Stimulated activated CD4-positive, alpha-beta T cell treated with anti-CD3 and anti-CD28 coated beads, Interleukin-12 subunit alpha, Interleukin-12 subunit beta, amount 100 ng/mL, for 4 hours (primary cell): ENCODE measurements around the gene FAM89A.
A peak's percentile ranks its signal among the peaks of the same experiment; 100 is the strongest.
"Not testable (repeated sequence)": the region's sequence is repeated elsewhere in the genome, so short reads cannot be mapped to it uniquely, and the experiment has no call there.

Source experiments
- DNase-seq: peaks from one replicate; pipeline ENCODE4 v3.0.0-alpha.2; 2020

Gene FAM89A

DNA sequence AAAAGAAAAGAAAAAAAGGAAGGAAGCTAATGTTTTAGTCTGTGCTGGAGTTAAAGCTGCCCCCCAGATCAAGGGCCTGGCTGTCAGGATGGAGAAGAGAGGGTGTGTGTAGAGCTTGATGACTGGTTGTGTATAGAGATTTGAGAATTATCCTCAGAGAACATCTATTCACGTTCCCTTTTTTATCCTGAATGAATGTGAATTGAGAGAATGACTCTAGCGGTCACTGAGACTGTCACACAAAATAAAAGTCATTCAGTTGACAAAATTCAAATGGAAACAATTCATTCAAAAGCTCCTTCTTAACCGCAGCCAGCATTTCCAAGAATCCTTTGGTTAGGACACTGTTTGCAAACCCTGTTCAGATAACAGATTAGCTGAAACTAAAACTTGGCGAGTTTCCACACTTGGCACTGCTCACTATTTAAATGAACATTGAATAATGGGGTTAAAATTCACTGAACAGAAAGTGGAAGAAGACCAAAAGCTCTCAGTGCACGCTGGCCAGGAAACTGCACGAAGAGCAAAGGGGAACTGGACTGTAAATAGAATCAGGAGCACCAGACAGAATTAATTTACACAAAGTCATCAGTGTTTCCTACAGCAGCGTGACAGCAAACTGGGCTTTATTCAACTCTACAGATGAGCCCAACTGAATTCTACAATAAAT is 13.6 kb upstream of the FAM89A start:
- DNase-seq: no peak

DNA sequence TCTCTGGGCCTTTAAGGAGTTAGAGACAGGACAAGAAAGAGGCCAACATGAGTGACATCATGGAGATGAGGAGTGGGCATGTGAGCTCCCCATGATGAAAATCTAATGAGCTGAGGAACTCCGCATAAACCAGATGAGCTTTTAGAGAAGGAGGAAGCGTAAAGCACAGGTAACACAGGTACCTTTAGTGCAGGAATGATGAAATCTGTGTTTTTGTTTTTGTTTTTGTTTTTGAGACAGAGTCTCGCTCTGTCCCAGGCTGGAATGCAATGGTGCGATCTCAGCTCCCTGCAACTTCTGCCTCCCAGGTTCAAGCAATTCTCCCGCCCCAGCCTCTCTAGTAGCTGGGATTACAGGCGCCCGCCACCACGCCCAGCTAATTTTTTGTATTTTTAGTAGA is 12.7 kb upstream of the FAM89A start:
- no peak for DNase-seq

DNA sequence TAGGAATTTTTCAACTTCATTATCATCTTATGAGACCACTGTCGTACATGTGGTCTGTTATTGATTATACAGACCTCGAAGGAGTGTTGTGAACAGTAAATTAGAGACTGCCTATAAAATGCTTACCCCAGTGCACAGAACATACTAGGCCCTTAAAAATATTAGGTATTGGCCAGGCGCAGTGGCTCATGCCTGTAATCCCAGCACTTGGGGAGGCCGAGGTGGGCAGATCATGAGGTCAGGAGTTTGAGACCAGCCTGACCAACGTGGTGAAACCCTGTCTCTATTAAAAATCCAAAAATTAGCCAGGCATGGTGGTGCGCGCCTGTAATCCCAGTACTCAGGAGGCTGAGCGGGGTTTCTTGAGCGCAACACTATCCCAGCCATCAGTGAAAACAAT is 10.9 kb upstream of the FAM89A start:
- DNase-seq: not testable (repeated sequence)

DNA sequence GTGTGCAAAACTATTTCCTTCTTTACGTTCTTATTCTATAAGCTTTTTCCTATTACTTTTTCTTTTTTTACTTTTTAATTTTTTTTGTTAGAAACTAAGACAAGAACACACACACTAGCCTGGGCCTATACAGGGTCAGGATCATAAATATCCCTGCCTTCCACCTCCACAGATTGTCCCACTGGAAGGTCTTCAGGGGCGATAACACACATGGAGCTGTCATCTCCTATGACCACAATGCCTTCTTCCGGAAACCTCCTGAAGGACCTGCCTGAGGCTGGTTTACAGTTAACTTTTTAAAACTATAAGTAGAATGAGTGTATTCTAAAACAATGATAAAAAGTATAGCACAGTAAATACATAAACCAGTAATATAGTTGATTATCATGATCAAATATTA is 10.3 kb upstream of the FAM89A start:
- DNase-seq: no peak

DNA sequence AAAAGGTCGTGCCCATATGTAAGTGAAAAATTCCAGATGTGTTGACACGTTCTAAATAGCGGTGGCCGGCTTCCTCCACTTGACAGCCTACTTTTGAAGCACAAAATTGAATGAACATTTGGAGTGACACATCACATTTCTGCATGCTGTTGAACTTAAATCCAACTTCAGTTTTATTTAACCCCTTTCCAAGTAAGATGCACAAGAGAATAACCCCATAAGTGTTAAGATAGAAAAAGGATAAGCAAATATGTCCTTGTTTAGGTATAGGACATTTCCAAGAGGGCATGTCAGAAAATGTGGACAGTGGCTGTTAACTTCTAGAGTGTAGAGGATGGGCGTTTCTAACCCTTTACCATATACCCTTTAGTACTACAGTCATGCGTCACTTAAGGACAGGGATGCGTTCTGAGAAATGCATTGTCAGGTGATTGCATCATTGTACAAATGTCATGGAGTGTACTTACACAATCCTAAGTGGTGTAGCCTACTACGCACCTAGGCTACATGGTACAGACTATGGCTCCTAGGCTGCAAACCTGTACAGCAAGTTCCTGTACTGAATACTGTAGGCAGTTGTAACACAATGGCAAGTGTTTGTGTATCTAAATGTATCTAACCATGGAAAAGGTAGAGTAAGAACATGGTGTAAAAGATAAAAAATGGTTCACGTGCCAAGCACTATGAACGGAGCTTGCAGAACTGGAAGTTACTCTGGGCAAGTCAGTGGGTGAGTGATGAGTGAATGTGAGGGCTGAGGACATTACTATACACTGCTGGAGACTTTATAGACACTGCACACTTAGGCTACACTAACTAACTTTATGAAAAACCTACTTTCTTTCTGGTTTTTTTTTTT is 9.3 kb upstream of the FAM89A start:
- DNase-seq: no peak

DNA sequence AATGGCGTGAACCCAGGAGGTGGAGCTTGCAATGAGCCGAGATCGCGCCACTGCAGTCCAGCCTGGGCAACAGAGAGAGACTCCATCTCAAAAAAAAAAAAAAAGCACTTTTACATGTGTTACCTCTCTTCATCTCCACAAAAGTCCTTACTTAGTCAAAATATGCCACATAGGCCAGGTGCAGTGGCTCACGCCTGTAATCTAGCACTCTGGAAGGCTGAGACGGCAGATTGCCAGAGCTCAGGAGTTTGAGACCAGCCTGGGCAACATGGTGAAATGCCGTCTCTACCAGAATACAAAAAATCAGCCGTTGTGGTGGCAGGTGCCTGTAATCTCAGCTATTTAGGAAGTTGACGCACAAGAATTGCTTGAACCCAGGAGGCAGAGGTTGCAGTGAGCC is 8.4 kb upstream of the FAM89A start:
- DNase-seq: not testable (repeated sequence)

DNA sequence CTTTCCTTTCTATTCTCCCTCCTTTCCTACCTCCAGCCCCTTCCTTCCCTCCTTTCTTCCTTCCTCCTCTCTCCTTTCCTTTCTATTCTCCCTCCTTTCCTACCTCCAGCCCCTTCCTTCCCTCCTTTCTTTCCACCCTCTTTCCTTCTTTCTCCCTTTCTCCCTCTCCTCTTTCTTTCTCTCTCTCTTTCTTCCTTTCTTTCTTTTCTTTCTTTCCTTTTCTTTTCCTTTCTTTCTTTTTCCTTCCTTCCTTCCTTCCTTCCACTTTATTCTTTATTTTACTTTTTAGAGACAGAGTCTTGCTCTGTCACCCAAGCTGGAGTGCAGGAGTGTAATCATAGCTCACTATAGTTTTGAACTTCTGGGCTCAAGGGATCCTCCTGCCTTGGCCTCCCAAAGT is 7.5 kb upstream of the FAM89A start:
- not testable (repeated sequence) for DNase-seq

DNA sequence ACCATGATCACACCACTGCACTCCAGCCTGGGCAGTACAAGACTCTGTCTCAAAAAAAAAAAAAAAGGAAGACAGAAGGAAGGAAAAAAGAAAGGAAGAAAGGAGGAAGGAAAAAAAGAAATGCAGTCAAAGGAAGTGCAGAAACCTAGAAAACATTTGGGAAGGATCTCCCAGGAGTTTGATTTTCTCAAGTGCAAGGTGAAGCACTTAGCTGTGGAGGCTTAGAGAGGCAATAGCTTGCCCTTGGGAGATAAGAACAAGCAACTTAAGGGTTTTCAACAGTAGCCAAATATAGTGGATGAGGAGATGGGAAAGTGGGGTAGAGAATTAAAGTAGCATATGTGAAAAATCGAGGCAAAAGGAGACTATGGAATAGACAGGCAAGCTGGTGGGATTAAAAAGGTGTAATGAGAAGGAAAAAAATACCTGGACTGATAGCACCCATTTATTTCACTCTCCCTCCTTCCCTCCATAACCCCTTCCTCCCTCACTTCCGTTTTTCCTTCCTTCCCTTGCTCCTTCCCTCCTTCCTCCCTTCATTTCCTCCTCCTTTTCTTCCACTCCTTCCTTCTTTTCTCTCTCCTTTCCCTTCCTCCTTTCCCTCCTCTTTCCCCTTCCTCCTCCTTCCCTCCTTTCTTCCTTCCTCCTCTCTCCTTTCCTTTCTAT is 6.8 kb upstream of the FAM89A start:
- no peak for DNase-seq

DNA sequence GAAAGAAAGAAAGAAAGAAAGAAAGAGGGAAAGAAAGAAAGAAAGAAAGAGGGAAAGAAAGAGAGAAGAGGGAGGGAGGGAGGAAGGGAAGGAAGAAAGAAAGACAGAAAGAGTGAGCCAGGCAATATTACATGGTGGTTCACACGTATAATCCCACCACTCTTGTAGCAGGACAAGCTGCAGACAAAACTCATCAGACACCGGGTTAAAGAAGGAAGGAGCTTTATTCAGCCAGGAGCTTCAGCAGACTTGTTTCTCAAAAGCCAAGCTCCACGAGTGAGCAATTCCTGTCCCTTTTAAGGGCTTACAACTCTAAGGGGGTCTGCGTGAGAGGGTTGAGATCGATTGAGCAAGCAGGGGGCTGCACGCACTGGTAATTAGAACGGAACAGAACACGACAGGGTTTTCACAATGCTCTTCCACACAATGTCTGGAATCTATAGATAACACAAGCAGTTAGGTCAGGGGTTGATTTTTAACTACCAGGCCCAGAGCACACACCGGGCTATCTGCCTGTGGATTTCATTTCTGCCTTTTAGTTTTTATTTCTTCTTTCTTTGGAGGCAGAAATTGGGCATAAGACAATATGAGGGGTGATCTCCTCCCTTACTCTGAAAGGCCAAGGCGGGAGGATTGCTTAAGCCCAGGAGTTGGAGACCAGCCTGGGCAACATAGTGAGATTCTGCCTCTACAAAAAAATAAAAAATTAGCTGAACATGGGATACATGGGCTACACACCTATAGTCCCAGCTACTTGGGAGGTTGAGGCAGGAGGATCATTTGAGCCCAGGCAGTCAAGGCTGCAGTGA is 6.1 kb upstream of the FAM89A start:
- DNase-seq: not testable (repeated sequence)

DNA sequence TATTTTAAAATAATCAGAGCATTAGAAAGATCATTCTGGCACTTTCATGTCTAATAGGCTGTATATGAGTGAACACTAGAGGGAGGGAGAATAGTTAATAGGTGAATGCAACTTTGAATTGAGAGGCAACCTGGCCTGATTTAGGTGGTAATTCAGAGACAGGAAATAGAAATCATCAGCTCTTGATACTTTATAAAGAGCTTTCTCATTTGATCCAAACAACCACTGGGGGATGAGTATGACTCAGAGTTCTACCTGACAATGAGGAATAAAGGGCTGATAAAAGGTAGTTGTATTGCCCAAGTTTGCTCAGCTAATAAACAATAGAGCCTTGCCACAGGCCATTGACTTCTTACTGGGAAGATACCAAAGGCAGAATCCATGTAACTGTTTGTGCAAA is 5.2 kb upstream of the FAM89A start:
- no peak for DNase-seq

DNA sequence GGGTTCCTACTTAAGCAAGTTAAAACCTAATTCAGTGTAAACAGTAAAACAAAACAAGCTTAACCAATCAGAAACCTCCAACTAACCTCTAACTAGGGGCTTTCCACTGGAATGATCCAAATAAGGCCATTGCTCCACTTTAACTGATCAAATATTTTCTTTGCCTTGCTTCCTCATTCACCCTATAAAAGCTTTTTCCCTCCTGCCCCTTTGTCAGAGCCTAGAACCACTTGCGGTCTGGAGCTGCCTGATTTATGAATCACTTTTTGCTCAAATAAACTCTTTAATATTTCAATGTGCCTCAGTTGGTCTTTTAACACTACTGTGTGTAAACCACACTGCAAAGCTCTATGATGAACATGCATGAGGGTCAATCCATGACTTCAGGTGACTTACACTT is 4.5 kb upstream of the FAM89A start:
- no peak for DNase-seq

DNA sequence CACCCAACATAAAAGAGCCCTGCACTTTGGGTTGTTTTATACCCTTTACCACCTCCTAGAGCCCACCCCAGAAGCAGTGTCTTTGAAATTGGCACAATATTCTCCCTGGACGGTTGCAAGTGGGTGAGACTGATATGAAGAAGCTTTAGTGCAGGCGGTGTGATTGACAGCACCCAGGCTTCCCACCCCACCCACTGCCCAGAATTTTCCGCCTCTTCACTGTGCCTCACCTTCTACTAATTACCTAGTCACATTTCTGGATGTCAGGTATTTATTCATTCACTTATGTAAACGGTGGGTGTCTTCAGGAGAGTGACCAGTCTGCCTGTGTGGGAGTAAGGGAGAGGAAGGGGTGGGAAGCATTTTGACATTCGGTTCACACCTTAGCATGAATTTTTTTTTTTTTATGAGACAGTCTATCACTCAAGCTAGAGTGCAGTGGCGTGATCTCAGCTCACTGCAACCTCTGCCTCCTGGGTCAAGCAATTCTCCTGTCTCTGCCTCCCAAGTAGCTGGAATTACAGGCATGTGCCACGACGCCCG is 1.7 kb upstream of the FAM89A start:
- no peak for DNase-seq

DNA sequence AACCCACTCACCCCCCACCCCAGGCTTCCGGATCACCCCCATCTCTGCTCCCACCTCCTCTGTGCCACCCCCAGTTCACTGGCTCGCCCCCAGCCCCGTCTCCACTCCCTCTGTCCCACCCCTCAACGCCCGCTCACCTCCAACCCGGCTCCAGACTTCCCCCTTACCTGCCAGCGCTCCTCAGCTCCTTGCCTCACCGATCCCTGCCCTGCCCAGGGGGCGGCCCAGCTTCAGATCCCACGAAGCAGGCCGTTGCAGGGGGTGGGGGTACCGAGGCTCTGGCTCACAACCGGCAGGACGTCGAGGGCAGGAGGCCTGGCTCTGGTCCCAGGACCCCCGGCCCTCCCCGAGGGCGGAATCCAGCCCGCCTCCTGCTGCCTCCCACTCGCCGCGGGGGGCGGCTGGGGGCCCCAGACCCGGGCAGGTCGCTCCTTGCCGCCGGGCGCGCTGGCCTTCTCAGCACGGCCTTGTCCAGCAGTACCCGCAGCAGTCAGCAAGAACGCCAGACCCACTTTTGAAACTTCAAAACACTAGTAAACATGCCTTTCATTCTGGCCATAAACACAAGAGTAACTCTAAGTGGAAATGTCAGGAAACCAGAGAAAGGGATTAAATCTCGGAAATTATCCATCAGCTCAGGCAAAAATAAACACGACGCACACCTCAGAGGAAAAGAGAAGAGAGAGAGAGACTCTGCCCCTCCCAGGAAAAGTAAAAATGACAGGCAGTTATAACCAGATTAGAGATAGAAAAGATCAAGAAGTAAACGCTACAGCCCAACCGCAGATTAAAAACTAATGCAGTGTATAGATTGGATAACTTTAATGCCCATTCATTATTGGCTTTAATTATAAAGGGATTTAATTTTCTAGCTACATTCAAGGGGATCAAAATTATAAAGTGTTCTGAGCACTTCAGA is 1.0 kb upstream of the FAM89A start:
- DNase-seq: peak; percentile 2

DNA sequence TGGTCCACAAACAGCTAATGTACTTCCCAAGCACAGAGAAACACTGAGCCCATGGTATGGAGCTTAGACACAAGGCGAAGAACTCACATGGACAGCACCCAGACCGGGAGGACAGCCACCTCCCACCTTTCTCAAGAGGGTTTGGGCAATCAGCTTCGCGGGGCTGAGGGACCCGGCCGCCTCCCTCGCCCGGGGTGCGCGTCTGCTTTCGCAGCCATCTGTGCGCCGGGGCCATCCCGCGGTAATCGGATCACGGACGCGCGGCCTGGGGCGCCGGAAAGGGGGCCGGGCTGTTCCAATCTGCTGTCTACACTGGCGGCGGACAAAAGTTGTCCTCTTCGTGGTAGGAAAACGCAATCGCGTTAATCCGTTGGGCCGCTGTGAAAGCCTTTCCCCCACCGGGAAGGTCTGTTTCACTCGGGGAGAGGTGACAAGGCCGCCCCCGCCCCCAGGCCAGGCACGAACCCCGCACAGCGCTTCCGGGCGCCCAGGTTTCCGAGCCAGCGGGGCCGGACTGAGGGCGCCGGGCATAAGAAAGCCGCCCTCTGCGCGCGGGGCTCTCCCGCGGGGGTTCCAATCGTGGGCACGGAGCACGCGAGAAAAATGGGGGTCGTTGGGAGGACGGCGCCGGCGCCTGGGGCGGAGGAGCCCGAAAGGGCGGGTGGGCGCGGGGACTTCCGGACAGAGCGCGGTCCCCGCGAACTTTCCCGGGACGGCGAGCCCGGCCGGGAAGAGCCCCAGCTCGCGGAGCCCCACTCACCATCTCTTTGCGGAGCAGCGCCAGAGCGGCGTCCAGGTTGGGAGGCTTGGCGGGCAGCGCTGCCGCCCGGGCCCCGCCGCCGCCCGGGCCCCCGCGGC is 664 bp downstream of the FAM89A start:
- peak; percentile 32 for DNase-seq

DNA sequence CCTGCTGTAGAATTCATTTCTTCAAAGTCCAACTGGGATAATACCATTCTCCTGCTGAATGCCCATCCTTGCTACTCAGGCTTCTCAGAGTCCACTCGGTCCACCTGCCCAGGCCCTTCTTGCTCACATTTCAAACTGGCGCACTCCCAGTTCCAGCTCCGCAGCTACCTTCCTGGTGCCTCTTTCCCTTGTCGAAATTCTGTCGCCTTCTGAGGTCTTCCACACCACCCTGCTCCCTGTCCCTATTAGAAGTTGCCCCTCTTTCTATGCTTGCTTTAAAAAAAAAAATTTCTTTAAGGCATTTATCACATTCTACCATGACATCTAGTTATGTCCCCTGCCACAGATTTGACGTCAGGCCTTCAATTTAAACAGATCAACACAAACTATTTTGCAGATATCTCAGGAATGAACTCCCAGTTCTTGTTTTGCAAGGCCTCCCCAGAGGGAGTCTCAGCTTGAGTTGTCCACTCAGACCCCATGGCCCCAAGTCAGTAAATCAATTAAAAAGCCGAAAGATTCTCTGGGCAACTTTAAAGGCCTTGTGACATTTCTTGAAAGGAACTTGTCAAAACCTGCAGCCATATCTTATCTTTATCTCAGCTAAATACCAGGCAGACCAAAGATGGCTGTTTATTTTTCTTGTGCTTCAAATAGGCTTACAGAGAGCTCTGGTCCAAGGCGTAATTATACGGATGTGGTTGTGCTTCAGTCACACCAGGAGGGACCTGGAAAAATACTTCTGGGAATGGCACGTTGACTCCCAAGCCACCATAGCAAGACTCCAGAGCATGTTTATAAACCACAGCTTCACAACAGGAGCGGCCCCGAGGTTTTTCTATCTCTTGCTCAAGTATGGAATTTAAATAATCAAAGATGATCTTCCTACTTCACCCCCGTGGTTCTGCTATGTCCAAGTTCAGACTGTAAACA is 2.2 kb downstream of the FAM89A start:
- DNase-seq: no peak

DNA sequence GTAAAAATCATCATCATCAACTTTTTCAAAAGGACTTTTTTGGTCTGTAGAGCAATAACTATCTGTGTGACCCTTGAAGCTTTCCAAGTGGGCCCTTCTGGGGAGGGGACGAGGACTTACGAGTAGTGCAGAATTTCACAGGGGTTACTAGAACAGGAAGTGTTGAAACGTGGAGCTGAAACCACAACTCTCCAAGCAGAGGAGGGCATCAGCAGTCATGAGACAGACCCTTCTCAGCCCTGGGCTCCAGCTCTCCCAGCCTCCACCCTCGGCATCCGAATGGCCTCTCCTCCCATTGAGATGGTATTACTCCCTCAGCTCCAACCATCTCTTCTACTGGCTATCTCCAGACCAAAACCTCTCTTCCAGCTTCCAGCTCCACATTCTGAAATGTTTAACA is 3.6 kb downstream of the FAM89A start:
- DNase-seq: no peak

DNA sequence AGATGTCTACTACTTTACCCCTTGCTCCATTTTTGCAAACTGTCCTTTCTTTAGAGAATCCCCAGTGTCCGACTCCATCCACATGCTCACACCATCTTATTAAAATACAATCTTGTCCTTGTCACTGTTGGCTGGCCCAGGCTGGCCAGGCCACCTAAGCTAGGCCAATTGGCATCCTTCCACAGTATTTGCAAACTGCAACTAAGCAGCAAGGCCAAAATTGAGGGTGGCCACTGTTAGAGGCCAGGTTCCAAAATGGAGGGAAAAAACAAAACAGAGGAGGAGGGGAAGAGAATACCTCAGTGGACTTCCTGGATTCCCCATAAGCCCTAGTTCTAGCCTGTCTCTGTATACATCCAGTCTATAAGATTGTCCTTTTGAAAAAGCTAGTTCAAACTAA is 4.3 kb downstream of the FAM89A start:
- no peak for DNase-seq

DNA sequence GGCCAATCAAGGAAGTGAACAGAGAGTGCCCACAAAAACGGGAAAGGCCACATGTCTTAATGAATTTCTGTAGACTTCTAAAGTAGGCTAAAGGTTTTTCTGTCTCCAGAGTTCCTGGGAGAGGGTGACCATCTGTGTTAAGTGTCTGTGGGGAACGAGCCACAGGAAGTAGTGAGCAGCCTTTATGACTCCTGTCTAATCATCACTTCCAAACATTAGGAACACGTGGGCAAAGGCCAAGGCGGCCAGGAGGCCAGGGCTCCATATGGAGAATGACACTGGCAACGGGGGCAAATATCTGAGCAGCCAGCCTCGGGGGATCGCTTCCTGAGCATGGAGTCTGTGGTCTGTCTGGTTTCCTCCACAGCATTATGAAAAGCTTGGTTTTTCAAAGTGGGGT is 7.1 kb downstream of the FAM89A start:
- DNase-seq: no peak

DNA sequence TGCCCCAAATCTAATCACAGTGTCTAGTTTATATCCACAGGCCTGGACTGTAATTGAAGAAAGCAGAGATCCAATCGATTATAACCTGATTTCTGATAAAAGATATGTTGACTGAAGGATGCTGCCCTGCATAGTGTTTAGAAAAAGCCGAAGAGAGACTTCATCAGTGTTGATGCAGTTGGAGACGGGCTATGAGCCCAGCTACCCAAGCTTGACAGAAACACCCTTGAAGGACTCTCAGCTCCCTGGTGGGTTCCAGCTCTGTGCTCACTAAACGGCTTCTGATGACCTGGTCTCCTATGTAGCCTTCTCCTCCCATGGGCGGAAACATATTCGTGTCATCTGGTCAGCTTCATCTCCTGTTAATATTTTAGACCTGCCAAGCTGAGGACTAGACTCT is 10.2 kb downstream of the FAM89A start:
- DNase-seq: no peak

DNA sequence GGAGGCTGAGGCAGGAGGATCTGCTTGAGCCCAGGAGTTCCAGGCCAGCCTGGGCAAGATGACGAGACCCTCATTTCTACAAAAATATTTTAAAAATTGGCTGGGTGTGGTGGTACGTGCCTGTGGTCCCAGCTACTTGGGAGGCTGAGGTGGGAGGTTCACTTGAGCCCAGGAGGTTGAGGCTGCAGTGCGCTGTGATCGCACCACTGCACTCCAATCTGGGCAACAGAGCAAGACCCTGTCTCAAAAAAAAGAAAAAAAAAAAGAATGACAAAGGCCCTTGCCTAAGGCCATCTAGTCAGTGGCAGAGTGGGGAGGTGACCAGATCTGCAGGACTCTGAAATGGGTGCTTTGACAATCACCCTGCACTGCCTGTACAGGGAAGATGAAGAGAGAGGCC is 10.8 kb downstream of the FAM89A start:
- DNase-seq: not testable (repeated sequence)
